ENCODE measurements around the gene ENAH. TPM values are rescaled to one million over a fixed set of nuclear protein-coding genes. Genes with fewer than 3 reads are reported as not detected.
A peak's percentile ranks its signal among the peaks of the same experiment; 100 is the strongest.
"Not testable (repeated sequence)": the region's sequence is repeated elsewhere in the genome, so short reads cannot be mapped to it uniquely, and the experiment has no call there.

The ENAH gene
- total and polyA plus RNA-seq, 9 donors = 59.4 to 178 (median 149) TPM

GRCh38 chr1:225631021-225631663 lies 21.8 kb downstream of the ENAH start:
- Histone ChIP-seq H3K27ac (ENCODE audit: low read length) (no peak overlapping the region), H3K36me3 (ENCODE audit: control insufficient read depth, insufficient read depth, low read length) (no peaks in the 10 kb centered on the region), H3K9me3 (replicated peaks; ENCODE audit: control insufficient read depth, low read depth, low read length) (no peaks in the 10 kb centered on the region), H3K27me3 (ENCODE audit: control insufficient read depth, insufficient read depth, low read length) (no peaks in the 10 kb centered on the region), H3K4me3 (ENCODE audit: low read length) (no peak overlapping the region), H3K4me1 (ENCODE audit: control insufficient read depth, insufficient read depth, low read length) (peaks cover 5% of the 10 kb centered on the region)
- DNase-seq = no peak
- no CpG with 5 or more reads among the region's 6 CpGs for WGBS (ENCODE audit: insufficient coverage)

DNA sequence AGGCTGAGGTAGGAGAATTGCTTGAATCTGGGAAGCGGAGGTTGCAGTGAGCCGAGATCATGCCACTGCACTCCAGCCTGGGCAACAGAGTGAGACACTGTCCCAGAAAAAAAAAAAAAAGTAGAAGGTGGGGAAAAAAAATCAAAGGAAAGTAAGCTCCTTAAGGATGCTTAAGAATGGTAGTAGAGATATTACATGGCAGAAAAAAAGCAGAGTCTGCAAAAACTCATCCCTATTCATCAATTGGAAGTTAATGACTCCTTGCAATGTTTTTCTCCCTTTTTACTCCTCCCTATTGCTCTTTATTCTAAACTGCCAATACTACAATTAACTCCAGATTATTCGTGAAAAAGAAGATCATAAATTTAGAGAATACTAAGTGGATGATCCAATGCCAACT lies 23.4 kb downstream of the ENAH start:
- WGBS (ENCODE audit: insufficient coverage) = 100% methylated on average over 2 of the region's 3 CpGs
- peaks cover 5% of the 10 kb centered on the region for H3K4me1 ChIP-seq (ENCODE audit: control insufficient read depth, insufficient read depth, low read length)
- no peaks in the 10 kb centered on the region for H3K27me3 ChIP-seq (ENCODE audit: control insufficient read depth, insufficient read depth, low read length)
- no peaks in the 10 kb centered on the region for H3K9me3 ChIP-seq (replicated peaks; ENCODE audit: control insufficient read depth, low read depth, low read length)
- H3K27ac ChIP-seq (ENCODE audit: low read length) = no peak overlapping the region
- H3K4me3 ChIP-seq (ENCODE audit: low read length) = no peak overlapping the region
- H3K36me3 ChIP-seq (ENCODE audit: control insufficient read depth, insufficient read depth, low read length) = no peaks in the 10 kb centered on the region
- DNase-seq = no peak

- H3K27me3 ChIP-seq (ENCODE audit: control insufficient read depth, insufficient read depth, low read length); H3K36me3 ChIP-seq (ENCODE audit: control insufficient read depth, insufficient read depth, low read length); H3K9me3 ChIP-seq (replicated peaks; ENCODE audit: control insufficient read depth, low read depth, low read length); H3K4me1 ChIP-seq (ENCODE audit: control insufficient read depth, insufficient read depth, low read length); H3K4me3 ChIP-seq (ENCODE audit: low read length); DNase-seq; H3K27ac ChIP-seq (ENCODE audit: low read length): not testable (repeated sequence)
- 98% methylated on average over 9 of the region's 13 CpGs for WGBS (ENCODE audit: insufficient coverage)
Measured at GRCh38 chr1:225628794-225629193, 24.1 kb downstream of the ENAH start.

DNA sequence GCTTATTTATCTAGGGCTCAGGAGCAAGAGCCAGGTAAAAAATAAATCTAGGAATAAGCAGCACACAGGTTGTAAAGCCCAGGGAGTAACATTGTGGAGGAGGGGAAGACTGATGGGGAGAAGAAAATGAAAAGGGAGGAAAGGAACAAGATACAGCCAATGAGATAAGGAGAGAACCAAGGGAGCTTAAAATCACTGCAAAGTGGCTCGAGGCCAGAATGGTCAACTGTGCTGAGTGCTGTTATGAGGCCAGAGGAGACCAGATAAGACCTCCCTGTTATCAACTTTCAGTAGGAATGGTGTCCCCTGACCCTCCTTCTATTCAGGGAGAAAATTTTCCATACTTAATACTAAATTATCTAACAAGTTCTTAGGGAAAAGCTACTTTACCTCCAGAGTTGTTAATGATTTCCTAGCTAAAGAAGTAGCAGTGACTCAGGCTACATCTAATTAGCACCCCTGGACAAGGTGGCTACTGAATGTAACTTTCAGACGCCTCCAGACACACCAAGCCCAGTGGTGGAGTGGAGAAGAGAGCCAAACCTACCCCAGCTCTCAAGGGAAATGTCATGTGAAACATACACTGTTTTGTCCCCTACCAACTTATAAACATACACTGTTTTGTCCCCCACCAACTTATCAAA lies 25.5 kb downstream of the ENAH start:
- Histone ChIP-seq H3K36me3 (ENCODE audit: control insufficient read depth, insufficient read depth, low read length) (no peaks in the 10 kb centered on the region), H3K4me3 (ENCODE audit: low read length) (no peak overlapping the region), H3K4me1 (ENCODE audit: control insufficient read depth, insufficient read depth, low read length) (peaks cover 5% of the 10 kb centered on the region), H3K27me3 (ENCODE audit: control insufficient read depth, insufficient read depth, low read length) (no peaks in the 10 kb centered on the region), H3K27ac (ENCODE audit: low read length) (peak overlapping the region; percentile 38), H3K9me3 (replicated peaks; ENCODE audit: control insufficient read depth, low read depth, low read length) (no peaks in the 10 kb centered on the region)
- DNase-seq = no peak
- no CpG with 5 or more reads among the region's 2 CpGs for WGBS (ENCODE audit: insufficient coverage)

- Histone ChIP-seq H3K4me1 (ENCODE audit: control insufficient read depth, insufficient read depth, low read length) (peaks cover 5% of the 10 kb centered on the region), H3K36me3 (ENCODE audit: control insufficient read depth, insufficient read depth, low read length) (no peaks in the 10 kb centered on the region), H3K9me3 (replicated peaks; ENCODE audit: control insufficient read depth, low read depth, low read length) (no peaks in the 10 kb centered on the region), H3K27ac (ENCODE audit: low read length) (no peak overlapping the region), H3K27me3 (ENCODE audit: control insufficient read depth, insufficient read depth, low read length) (no peaks in the 10 kb centered on the region), H3K4me3 (ENCODE audit: low read length) (no peak overlapping the region)
- no peak for DNase-seq
- no CpG with 5 or more reads among the region's 2 CpGs for WGBS (ENCODE audit: insufficient coverage)
Measured at GRCh38 chr1:225626698-225627097, 26.2 kb downstream of the ENAH start.

GRCh38 chr1:225617956-225618355 lies 35.0 kb downstream of the ENAH start:
- no peaks in the 10 kb centered on the region for H3K9me3 ChIP-seq (replicated peaks; ENCODE audit: control insufficient read depth, low read depth, low read length)
- H3K4me1 ChIP-seq (ENCODE audit: control insufficient read depth, insufficient read depth, low read length) = peaks cover 5% of the 10 kb centered on the region
- peaks cover 2% of the 10 kb centered on the region for H3K36me3 ChIP-seq (ENCODE audit: control insufficient read depth, insufficient read depth, low read length)
- H3K27ac ChIP-seq (ENCODE audit: low read length) = peak overlapping the region; percentile 10
- no peaks in the 10 kb centered on the region for H3K27me3 ChIP-seq (ENCODE audit: control insufficient read depth, insufficient read depth, low read length)
- DNase-seq = peak; percentile 43
- no CpG with 5 or more reads among the region's 2 CpGs for WGBS (ENCODE audit: insufficient coverage)
- H3K4me3 ChIP-seq (ENCODE audit: low read length) = no peak overlapping the region

DNA sequence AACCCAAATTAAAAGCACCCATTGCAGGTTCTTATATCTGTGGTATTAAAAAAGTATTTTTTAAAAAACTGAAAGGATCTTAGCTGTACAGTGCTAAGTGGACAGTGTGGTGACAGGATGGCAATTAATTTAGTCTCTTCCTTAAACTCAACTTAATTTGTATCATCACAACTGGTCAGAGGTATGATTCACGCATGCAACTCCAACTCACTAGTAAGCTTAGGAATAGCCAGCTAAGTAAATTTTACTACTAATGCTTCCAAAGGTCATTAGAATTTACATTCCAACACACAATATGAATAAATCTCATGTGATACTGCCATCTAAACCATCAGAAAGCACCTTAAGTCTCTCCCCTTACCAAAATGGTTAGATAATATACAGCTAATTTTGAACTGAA lies 35.4 kb downstream of the ENAH start:
- no CpG with 5 or more reads among the region's 1 CpG for WGBS (ENCODE audit: insufficient coverage)
- H3K27ac ChIP-seq (ENCODE audit: low read length) = peak overlapping the region; percentile 10

DNA sequence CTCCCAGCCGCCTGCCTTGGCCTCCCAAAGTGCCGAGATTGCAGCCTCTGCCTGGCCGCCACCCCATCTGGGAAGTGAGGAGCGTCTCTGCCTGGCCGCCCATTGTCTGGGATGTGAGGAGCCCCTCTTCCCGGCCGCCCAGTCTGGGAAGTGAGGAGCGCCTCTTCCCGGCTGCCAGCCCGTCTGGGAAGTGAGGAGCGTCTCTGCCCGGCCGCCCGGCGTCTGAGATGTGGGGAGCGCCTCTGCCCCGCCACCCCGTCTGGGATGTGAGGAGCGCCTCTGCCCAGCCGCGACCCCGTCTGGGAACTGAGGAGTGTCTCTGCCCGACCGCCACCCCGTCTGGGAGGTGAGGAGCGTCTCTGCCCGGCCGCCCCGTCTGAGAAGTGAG lies 37.5 kb downstream of the ENAH start:
- not testable (repeated sequence) for H3K27me3 ChIP-seq (ENCODE audit: control insufficient read depth, insufficient read depth, low read length); H3K9me3 ChIP-seq (replicated peaks; ENCODE audit: control insufficient read depth, low read depth, low read length); H3K27ac ChIP-seq (ENCODE audit: low read length); H3K4me1 ChIP-seq (ENCODE audit: control insufficient read depth, insufficient read depth, low read length); H3K36me3 ChIP-seq (ENCODE audit: control insufficient read depth, insufficient read depth, low read length); DNase-seq; H3K4me3 ChIP-seq (ENCODE audit: low read length)
- 98% methylated on average over 6 of the region's 29 CpGs for WGBS (ENCODE audit: insufficient coverage)

More for the DNA sequence above, 35.4 kb downstream of the ENAH start:
- Histone ChIP-seq H3K36me3 (ENCODE audit: control insufficient read depth, insufficient read depth, low read length) (peaks cover 2% of the 10 kb centered on the region), H3K4me3 (ENCODE audit: low read length) (no peak overlapping the region), H3K4me1 (ENCODE audit: control insufficient read depth, insufficient read depth, low read length) (peaks cover 5% of the 10 kb centered on the region), H3K27me3 (ENCODE audit: control insufficient read depth, insufficient read depth, low read length) (no peaks in the 10 kb centered on the region), H3K9me3 (replicated peaks; ENCODE audit: control insufficient read depth, low read depth, low read length) (no peaks in the 10 kb centered on the region)
- no peak for DNase-seq

GRCh38 chr1:225613006-225613405 lies 39.9 kb downstream of the ENAH start:
- no peak for DNase-seq
- peaks cover 2% of the 10 kb centered on the region for H3K36me3 ChIP-seq (ENCODE audit: control insufficient read depth, insufficient read depth, low read length)
- H3K4me3 ChIP-seq (ENCODE audit: low read length) = no peak overlapping the region
- no peak overlapping the region for H3K27ac ChIP-seq (ENCODE audit: low read length)
- peaks cover 5% of the 10 kb centered on the region for H3K4me1 ChIP-seq (ENCODE audit: control insufficient read depth, insufficient read depth, low read length)
- H3K9me3 ChIP-seq (replicated peaks; ENCODE audit: control insufficient read depth, low read depth, low read length) = no peaks in the 10 kb centered on the region
- H3K27me3 ChIP-seq (ENCODE audit: control insufficient read depth, insufficient read depth, low read length) = no peaks in the 10 kb centered on the region
- 53% methylated on average over 3 of the region's 3 CpGs for WGBS (ENCODE audit: insufficient coverage)

DNA sequence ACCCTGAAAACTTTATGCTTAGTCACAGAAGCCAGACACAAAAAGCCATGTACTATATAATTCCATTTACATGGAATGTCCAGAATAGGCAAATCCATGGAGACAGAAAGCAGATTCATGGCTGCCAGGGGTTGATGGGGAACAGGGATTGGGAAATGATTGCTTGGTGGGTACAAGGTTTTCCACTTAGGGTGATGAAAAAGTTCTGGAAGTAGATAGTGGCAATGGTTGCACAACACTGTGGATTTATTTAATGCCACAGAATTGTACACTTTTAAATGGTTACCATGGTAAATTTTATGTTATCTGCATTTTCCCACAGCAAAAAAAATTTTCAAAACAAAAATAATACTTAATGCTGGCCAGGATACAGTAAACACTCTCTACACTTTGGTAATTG lies 40.6 kb downstream of the ENAH start:
- Histone ChIP-seq H3K36me3 (ENCODE audit: control insufficient read depth, insufficient read depth, low read length) (peaks cover 2% of the 10 kb centered on the region), H3K27me3 (ENCODE audit: control insufficient read depth, insufficient read depth, low read length) (no peaks in the 10 kb centered on the region), H3K27ac (ENCODE audit: low read length) (no peak overlapping the region), H3K4me1 (ENCODE audit: control insufficient read depth, insufficient read depth, low read length) (peaks cover 8% of the 10 kb centered on the region), H3K9me3 (replicated peaks; ENCODE audit: control insufficient read depth, low read depth, low read length) (no peaks in the 10 kb centered on the region), H3K4me3 (ENCODE audit: low read length) (no peak overlapping the region)
- DNase-seq = no peak

Data from muscle of leg (tissue), 11 donors.